DMS 273 treated with DMSO at 0.1 percent for 48 hours (cell line): Measurements from ENCODE around the gene RIN1.
"Not testable (repeated sequence)": the region's sequence is repeated elsewhere in the genome, so short reads cannot be mapped to it uniquely, and the experiment has no call there.

Experiments
- DNase-seq: peaks from one replicate; lab custom pipeline; 2025; lab: John Stamatoyannopoulos, UW

Gene RIN1

DNA sequence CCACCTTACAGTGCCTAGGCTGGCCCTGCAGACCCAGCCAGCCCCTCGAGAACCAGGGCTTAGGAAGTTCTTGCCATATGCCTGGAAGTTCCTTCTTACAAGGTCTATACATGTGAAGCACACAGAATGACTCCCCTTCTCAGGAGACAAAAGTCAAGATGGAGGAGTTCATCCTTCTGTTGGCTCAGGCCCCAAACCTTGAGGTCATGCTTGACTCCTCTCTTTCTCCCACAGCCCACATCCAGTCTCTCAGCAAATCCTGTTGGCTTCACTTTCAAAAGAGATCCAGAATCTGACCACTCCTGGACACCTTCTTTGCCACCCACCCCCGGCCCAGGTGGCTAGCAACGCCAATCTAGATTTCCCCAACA lies 17.6 kb downstream of the RIN1 start:
- no peak for DNase-seq

DNA sequence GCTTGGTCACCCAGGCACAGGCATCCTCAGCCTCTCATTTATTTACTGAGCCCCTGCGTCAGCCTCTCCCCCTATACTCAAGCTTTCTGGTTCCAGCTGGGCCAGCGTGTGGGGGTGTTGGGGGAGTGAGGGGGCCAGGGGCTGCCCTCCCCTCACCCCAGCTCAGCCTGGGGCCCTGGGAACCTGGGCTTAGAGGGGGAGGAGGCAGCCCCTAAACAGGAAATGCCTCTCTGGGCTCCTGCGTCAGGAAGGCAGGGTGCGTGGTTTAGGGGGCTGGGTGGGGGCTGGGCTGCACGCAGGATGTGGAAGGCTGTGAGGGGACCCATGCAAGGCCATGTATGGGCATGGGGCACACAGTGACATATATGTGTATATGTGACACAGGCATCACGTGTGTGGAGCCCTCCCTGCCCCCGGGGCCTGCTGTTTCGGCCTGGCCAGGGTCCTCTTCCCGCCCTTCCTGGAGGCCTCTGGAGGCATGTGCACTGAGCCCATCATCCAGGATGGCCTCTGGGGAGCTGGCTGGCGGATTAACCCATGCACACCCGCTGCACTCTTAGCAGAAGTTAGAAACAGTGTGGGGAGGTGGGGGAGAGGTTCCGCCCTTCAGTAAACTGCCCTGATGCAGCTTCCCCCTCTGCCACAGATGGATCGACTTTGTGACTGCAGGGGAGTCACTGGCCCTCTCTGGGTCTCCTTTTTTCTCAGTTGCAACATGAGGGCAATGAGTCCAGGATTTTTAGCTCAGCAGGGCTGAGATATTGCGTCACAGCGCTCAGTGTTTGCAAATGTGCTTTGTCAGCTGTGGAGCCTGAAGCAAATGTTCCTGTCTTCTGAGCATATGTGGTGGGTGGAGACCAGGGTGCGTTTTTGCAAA lies 18.3 kb downstream of the RIN1 start:
- DNase-seq, result no peak

DNA sequence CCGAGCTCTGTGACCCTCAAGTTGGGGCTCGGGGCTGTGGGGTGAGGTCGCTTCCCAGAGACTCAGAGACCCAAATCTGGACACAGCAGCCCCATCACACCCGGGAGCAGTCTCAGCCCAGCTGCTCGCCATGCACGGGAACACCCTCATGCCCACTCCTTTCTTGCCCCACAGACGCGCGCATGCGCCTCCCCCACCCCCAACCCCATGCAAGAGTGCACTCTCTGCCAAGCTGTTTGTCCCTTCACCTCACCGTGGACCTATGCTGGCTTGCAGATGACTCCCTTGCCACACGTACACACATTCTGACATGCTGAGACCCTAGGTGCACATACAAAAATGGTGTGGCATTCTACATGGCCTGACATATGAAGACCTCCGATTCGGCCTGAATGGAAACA lies 18.9 kb downstream of the RIN1 start:
- no peak for DNase-seq

DNA sequence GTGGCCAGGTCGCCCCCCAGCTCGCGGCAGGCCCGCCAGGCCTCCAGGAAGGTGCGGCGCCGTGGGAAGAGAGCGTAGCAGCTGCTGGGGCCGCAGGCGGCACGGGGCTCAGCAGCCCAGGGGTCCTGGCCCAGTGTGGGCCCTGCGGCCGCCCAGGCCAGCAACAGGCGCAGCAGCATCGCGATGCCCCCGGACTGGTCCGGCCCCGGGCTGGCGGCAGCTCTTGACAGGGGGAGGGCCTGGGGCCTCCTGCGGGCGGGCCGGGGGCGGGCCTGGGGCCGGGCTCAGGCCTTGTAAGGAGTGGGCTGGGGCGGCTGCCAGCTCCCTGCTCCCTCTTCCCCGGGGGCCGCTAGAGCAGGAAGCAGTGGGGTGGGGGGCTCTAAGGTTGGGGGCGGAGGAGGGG lies 19.4 kb downstream of the RIN1 start, which contains the start of gene CD248:
Gene CD248, minus strand, starts transcription at position 196 of the 403 bp plus-strand sequence. Its CDS starts 17 bp downstream, at position 179.
- DNase-seq, result no peak

DNA sequence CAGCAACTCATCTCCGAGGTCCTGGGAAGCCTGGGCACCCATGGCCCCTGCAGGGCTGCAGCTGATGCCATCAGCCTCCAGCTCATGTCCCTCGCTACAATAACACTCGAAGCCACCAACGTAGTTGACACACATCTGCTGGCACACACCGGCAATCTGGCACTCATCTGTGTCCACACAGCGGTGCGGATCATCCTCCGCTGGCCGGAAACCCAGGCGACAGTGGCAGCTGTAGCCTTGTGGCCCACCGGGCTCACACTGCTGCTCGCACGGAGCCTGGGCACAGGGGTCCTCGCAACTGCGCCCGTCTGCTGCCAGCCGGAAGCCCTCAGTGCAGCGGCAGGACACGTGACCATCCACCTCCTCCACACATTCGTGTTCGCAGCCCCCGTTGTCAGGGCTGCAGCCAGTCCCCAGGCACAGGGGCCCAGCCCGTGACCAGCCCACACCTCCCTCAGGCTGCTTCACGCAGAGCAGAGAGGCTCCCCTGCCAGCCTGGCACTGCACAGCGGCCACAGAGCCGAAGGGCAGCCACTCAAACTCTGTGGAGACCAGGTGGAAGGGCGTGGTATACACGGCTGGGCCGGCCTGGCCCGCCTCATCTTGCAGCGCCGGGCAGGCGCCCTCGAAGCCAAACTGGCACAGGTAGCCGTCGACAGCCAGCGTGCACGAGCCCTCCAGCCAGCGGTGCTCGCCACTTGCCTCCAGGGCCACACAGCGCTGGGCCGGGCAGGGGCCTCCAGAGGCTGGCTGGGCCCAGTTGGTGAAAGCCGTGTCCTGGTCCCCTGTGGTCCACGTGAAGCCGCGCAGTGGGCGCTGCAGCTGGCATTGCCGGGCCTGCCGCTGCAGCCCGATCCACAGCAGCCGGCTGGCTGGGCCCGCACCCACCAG lies 20.1 kb downstream of the RIN1 start:
- DNase-seq, result no peak

DNA sequence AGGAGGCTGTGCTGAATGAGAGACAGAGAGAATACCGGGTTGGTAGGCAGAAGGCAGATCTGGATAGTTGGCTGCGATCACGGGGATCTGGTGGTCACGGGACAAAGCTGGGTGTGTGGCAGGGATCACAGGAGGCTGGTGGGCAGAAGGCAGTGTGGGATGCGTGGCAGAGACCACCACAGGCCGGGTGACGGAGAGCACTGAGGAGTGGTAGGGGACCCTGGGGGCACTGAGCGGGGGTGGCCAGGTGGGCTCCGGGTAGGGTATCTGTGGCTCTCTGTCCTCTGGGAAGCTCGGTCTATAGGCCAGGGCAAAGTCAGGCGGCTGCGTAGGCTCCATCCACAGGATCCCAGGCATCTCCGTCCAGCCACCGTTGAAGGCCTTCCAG lies 20.7 kb downstream of the RIN1 start:
- DNase-seq, result no peak

DNA sequence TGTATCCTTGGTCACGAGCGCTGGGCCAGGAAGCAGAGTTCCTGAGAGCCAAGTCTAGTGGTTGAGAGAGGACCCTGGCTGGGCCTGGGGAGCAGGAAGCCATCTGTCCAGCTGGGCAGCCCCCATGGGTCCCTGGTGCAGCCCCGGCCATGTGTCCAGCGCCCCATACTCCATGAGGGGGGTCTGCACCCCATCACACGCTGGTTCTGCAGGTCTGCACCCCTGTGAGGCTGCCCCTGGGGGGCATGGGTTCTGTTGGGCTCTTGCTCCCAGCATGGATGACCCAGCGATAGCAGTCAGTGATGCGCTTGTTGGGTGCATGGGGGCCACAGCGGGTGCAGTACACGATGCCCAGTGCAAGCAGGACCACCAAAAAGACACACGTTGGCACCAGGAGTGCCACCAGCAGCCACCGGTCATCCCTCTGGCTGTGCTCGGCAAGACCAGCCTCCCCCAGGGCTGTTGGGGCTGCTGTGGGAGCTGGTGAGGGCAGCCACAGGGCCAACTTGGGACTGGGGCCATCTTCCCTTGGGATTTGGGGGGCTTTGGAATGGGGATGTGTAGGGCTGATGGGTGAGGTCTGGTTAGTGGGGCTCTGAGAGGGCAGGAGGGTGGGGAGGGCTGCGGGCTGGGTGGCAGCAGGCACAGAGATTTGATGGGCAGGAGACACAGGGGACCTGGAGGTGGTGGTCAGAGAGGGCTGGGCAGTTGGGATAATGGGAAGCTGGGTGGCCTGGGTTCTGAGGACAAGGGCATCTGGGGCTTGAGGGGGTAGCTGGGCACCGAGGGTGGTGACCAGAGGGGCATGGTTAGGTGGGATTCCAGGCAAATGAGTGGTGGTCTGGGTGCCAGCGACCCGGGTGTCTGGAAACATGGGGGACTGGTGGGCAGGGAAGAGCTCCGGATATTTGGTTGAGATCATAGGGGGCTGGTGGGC lies 21.4 kb downstream of the RIN1 start:
- DNase-seq, result no peak

DNA sequence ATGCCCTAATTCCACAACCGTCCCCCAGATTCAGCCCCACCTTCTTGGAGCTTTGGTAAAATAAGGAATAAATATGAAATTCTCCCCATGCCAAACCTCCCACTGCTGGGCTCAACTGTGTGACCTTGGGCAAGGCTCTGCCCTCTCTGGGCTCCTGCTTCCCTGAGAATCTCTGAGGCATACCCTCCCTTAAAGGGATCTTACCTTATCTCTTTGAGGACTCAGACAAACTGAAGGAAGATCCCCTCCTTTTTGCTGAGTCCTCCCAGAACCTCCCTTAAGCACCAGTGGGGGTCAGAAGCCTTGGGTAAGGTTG lies 22.1 kb downstream of the RIN1 start:
- no peak for DNase-seq

DNA sequence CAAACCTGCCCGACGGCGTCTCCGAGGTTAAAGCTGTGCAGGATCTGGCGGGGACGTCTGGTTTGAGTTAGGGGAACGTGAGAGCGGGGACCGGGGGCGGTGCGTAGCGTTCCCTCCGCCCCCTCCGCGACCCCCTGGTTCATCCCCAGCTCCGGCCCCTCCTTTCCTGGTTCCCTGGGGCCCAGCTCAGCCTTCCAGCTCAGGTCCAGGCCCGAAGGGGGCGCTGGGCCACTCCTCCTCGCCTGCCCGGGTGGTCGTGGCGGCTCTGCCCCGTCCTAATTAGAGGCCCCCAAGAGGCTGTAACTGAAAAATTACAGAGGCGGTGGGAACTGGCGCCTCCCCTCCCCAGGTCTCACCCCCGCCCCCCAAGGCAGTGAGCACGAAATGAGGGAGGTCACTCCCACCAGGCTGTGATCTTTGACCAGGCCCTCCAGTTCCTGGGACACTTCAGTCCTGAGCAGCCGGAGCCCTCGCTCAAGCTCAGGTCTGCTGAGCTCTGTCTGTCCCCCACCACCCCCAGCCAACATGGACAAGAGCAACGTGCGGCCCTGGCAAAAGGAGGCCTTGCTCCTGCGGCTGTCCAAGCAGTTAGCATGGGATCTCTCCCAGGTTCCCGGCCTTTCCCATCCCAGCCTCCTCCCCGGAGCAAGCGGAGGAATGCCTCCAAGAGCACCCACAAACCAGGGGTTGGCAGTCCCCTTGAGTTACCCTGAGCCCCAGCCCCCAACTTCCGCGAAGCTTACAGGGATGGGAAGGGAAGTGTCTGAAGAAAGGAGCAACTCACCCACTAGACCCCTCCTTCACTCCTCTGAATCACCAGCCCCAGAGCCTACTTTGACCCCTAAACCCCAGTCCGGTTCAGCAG lies 22.7 kb downstream of the RIN1 start:
- DNase-seq, result no peak

DNA sequence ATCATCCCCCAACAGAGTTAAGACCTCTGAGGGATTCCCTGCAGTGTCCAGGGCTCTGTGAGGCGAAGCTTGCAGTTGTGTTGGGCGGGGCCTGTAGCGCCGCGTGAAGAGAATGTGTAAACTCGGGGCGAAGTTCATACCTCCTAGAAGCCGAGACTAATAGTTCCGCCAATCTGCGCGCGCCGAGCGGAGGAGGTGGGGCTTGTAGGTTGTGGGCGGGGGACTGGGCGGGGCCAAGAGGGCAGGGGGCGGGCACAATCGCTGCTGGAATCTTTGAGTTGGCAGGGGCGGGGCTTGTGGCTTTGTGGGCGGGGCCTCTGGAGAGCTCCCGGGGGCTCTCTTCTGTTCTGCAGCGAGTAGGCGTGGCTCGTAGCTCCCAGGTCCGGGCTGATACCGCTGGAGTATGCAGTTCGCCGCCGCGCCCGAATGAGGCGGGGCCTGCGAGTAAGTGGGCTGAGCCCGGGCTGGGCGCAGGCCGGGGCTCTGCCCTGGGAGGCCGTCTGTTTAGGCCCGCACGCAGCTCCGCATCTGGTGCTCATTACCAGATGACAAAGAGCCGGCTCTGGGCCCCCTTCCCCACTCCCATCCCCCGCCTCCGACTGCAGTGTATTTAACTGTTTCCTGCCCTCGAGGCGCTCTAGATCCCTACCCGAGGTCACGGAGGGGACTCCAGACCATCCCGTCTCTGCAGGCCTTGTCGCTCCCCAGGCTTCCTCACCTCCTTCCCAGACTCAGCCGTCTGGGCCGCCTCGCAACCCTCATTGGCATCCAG lies 23.5 kb downstream of the RIN1 start:
- peak; percentile 92 for DNase-seq

DNA sequence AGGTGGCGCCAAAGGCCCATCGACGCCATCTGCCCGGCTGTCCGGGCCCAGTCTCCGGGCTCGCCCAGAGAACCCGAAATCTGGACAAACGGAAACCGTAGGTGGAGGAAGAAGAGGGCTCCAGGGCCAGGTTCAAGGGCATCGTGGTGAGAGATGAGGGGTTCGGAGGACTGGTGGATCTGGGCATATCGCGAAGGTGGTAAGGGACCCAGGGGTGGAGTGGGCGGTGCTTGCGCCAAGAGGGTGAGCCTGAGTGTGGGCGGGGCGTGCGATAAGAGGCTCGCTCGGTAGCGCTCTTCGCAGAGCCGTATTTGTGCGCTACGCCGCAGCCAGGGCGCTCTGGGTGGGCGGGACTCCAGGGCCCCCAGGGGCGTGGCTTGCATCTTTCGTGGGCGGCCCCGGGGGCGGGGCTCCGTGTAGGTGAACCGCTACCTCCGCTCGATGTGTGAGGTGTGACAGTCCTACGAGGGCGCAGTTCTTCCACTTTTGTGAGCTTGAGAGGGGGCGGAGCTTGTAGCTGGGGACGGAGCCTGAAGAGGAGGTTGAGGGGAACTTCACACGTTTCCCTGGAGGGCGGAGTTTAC lies 24.2 kb downstream of the RIN1 start:
- DNase-seq, result peak; percentile 82

DNA sequence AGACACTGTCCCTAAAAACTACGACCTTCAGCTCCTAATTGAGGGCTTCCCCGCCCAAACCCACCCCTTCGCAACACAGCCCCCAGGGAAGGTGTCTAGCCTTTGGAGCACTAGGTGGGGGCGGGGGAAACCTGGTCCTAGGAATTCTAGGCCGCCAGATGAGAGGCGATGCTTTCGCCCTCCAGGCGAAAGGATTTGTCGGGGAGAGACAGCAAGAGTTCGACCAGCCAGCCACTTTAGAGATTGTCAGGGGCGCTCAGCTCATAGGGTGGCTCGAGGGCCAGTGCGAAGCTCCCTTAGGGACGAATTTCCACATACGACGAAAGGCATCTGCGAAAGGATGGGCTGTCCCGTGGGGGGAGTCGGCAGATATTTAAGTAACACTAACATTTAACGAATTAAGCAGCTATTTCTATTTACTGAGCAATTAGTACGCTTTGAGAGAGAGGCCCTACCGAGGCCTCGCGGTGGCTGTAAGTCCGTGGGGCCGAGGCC lies 24.7 kb downstream of the RIN1 start:
- DNase-seq, result no peak

DNA sequence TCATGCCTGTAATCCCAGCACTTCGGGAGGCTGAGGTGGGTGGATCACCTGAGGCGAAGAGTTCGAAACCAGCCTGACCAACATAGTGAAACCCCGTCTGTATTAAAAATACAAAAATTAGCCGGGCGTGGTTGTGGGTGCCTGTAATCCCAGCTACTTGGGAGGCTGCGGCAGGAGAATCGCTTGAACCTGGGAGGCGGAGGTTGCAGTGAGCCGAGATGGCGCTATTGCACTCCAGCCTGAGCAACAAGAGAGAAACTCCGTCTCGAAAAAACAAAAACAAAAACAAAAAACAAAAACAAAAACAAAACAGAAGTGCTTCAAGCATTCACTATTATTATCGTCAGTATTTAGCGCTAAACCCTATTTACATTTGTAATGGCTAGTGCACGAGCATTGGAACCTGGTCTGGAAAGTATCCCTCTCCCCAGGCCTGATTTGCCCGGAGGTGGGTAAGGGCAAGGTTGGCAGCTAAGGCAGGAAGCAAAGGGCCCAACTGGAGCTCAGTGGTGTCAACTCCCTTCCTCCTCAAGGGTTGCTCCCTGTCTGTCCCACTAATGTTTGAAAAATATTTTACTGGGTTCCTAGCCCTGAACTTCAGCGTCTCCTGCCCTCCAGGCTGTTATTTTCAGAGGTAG lies 25.3 kb downstream of the RIN1 start:
- DNase-seq, result not testable (repeated sequence)

DNA sequence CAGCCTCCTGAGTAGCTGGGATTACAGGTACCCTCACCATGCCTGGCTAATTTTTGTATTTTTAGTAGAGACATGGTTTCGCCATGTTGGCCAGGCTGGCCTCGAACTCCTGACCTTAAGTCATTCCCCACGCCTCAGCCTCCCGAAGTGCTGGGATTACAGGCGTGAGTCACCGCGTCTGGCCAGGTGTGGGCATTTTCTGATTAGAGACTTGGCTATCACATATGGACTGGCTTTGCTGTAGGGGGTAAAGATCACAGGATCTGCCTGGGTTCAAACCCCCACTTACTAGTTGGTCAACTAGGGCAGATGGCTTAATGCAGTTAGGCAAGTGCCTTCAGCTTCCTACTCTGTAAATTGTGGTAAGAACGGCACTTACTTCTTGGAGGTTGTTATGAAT lies 25.9 kb downstream of the RIN1 start:
- DNase-seq, result no peak

DNA sequence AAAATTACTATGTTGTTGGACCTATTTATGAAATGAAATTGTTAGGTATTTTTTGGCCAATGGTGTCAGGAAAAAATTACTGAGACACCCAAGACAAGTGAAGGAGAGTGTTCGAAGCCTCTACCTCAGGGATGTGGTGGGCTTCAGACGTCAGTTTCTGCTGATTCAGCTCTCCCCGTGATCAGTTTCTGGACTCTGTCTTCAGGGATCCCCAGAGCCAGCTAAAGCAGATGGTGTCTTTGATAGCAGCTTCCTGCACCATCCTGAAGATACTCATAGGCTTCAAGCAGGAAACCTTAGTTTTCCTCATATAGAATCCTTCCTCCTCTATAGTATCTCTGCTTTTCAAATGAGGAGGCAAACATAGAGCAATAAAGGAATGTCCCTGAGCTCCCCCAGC lies 26.8 kb downstream of the RIN1 start:
- DNase-seq, result no peak

DNA sequence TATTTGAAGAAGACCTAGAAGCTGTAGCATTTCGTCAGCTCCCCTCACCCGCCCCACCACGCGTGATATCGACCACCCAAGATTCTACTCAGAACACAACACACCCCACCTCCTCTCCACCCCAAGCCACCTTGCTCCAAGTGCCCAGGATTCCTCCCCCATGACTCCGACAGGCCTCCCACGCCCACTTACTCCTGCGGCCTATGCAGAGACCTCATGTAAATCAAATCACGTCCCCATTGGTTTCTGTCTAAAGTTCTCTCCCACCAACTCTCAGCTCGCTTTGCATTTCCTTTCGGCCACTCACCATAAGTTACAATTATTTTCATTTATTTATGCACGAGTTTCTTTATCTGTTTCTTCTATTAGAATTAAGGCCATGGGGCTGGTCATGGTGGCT lies 33.6 kb downstream of the RIN1 start:
- no peak for DNase-seq

DNA sequence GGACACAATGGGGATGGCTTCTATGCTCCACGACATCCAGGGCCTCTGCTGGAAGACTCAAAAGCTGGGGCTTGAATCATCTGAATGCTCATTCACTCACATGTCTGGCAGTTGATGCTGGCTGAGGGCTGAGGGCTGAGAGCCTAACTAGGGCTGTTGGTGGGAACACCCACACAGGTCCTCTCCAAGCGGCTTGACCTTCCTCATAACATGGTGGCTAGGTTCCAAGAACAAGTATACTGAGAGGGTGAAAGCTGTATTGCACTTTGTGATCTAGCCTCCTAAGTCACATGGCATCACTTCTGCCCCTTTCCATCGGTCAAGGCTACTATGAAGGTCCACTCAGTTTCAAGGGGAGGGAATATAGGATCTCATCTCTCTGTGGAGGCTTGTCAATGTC lies 37.0 kb downstream of the RIN1 start:
- no peak for DNase-seq

DNA sequence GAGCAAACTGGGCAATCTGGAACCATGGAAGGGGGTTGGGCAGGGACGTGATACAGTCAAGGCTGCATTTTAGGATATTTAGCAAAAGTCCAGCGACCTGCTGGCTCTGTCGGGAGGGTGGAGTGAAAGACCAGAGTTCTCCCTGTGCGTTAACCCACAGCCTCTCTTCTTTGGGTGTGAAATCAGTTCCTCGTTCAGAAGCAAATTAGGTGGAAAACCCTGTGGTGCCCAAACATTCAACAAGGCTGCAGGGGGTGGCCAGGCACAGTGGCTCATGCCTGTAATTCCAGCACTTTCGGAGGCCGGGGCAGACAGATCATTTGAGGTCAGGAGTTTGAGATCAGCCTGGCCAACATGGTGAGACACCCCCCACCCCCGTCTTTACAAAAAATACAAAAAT lies 38.6 kb downstream of the RIN1 start:
- DNase-seq, result no peak
